GM12891 (cell line): ENCODE data around the gene HAPLN2.

Source experiments
- POLR2A ChIP-seq: IDR thresholded peaks from 2 replicates; pipeline ENCODE4 v1.6.1; 2011; ENCODE audit warnings: low read depth, low read length, control low read depth
- POLR2AphosphoS5 ChIP-seq: IDR thresholded peaks from 2 replicates; pipeline ENCODE4 v1.6.1; 2011; ENCODE audit warnings: low read depth, low read length, control low read depth
- SPI1 ChIP-seq: IDR thresholded peaks from 2 replicates; pipeline ENCODE4 v1.6.1; 2011; ENCODE audit warnings: low read depth, low read length, control low read depth
- TAF1 ChIP-seq: IDR thresholded peaks from 2 replicates; pipeline ENCODE4 v1.6.1; 2011; ENCODE audit warnings: low read depth, low read length, control low read depth

DNA sequence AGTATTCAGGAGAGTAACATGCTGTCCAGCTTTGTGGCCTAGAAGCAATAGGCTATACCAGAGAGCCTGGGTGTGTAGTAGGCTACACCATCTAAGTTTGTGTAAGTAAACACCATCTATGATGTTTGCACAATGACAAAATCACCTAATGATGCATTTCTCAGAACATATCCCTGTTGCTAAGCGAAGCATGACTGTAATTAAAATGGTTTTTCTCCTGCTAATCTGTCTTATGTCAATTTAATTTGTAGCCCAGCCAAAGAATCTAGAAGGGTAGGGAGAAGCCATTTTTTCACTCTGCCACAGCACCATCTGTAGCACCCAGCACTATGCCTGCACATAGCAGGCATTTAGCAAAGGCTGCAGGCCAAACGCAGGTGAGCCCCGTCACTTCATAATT lies 41.7 kb upstream of the HAPLN2 start:
- no peak for TF ChIP-seq POLR2A
- TF ChIP-seq TAF1, result no peak
- TF ChIP-seq POLR2AphosphoS5, result no peak
- no peak for TF ChIP-seq SPI1
